Epithelial cell of esophagus (primary cell): Measurements from ENCODE around the gene CLSTN2.

ENCODE experiments used
- DNase-seq: peaks from one replicate; pipeline ENCODE4 v3.0.0; 2010; ENCODE audit warnings: low read depth
- H3K4me3 ChIP-seq: 2 replicates; pipeline ENCODE4 v1.5.1; 2011; ENCODE audit warnings: mild to moderate bottlenecking, low read length, control low read depth
- TF ChIP-seq, protein P1 (sequence below): IDR thresholded peaks from 2 replicates; pipeline ENCODE4 v1.5.1; 2011; ENCODE audit warnings: low read depth, mild to moderate bottlenecking, low read length, control low read depth, inconsistent platforms; ENCODE audit not compliant: insufficient read depth; ENCODE audit errors: missing control alignments

CLSTN2 gene

GRCh38 chr3:140468407-140468806 is 533.4 kb downstream of the CLSTN2 start:
- no peak for DNase-seq
- TF ChIP-seq, protein P1, sequence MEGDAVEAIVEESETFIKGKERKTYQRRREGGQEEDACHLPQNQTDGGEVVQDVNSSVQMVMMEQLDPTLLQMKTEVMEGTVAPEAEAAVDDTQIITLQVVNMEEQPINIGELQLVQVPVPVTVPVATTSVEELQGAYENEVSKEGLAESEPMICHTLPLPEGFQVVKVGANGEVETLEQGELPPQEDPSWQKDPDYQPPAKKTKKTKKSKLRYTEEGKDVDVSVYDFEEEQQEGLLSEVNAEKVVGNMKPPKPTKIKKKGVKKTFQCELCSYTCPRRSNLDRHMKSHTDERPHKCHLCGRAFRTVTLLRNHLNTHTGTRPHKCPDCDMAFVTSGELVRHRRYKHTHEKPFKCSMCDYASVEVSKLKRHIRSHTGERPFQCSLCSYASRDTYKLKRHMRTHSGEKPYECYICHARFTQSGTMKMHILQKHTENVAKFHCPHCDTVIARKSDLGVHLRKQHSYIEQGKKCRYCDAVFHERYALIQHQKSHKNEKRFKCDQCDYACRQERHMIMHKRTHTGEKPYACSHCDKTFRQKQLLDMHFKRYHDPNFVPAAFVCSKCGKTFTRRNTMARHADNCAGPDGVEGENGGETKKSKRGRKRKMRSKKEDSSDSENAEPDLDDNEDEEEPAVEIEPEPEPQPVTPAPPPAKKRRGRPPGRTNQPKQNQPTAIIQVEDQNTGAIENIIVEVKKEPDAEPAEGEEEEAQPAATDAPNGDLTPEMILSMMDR, result no peak
- no peak overlapping the region for H3K4me3 ChIP-seq

- DNase-seq, result peak; percentile 83
- TF ChIP-seq, protein P1, result no peak
- H3K4me3 ChIP-seq, result no peak overlapping the region
These were observed 534.5 kb downstream of the CLSTN2 start for GRCh38 chr3:140469491-140469890.

DNA sequence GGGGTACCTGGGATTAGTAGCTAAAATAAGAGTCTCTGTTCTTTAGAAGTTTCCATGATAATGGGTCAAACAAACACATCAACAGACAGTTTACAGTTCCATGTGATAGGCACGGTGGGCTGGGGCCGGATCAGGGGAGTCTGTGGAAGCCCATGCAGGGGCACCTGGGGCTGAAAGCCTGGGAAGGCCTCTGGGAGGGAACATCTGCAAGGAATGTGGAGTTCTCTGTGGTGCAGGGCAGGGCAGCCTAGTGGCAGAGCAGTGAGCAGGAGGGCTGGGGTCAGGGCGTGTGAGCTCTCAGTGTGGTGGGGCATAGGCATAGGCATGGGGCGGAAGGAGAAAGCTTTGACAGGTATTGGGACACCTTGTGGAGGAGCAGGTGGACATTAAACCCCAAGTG is 535.2 kb downstream of the CLSTN2 start:
- TF ChIP-seq, protein P1, result no peak
- no peak overlapping the region for H3K4me3 ChIP-seq
- no peak for DNase-seq

DNA sequence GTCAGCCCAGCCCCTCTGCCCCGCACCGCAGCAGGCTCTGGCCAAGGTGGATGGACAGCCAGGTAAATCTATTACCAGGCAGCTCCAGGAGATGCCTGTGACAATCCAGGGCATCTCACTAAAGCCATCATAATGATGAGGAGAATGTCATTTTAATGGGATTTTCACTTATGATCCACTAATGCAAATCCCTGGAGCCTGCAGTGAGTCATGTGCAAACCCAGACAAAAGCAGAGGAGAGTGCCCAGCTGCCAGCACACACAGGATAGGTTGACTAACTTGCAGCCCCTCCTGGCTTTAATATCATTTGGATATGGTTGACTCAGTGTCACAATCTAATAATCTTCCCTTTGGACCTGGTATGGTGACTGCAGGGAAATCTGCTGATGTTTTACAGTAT is 536.0 kb downstream of the CLSTN2 start:
- no peak overlapping the region for H3K4me3 ChIP-seq
- TF ChIP-seq, protein P1, result no peak
- peak; percentile 43 for DNase-seq

GRCh38 chr3:140472306-140473020 is 537.5 kb downstream of the CLSTN2 start:
- TF ChIP-seq, protein P1, result no peak
- peak; percentile 64 for DNase-seq
- no peak overlapping the region for H3K4me3 ChIP-seq

GRCh38 chr3:140487566-140487965 is 552.6 kb downstream of the CLSTN2 start:
- TF ChIP-seq, protein P1, result no peak
- DNase-seq, result no peak
- no peak overlapping the region for H3K4me3 ChIP-seq

GRCh38 chr3:140493271-140493670 is 558.3 kb downstream of the CLSTN2 start:
- TF ChIP-seq, protein P1, result no peak
- no peak for DNase-seq
- no peak overlapping the region for H3K4me3 ChIP-seq
